Pancreas (tissue), 10 donors: ENCODE measurements around the gene LRFN2. TPM values are rescaled to one million over a fixed set of nuclear protein-coding genes. Genes with fewer than 3 reads are reported as not detected.

ENCODE experiments used
- ATAC-seq, 4 donors: fragments of 200-7000 bp; cut with Tn5 transposase; one replicate each; pipeline versions ENCODE4 v1.8.0 to v1.9.1; 2020; ENCODE audit warnings: mild to moderate bottlenecking in 4 of 4, moderate library complexity in 4 of 4
- DNase-seq, 6 donors: peaks; one replicate each; pipeline ENCODE4 v3.0.0-alpha.2; 2020
- FAIRE-seq: peaks from 2 replicates; lab custom pipeline; 2012; peaks lifted over from hg19 to GRCh38; lab: Jason Lieb, UNC
- H3K27ac ChIP-seq, 4 donors: fragments of 200-600 bp; sonication (generic); 1 replicate in 3 of 4; 2 replicates in 1 of 4; pipeline versions ENCODE4 v1.5.0 to v1.8.0; 2020
- H3K27me3 ChIP-seq, 4 donors: fragments of 200-600 bp; one replicate each; pipeline ENCODE4 v1.8.0; 2021
- H3K36me3 ChIP-seq, 3 donors: fragments of 200-600 bp; sonication (generic) in 1 of 3; one replicate each; pipeline versions ENCODE4 v1.5.0 to v1.8.0; 2020 to 2021
- H3K4me1 ChIP-seq, 3 donors: fragments of 200-600 bp; one replicate each; pipeline ENCODE4 v1.8.0; 2021
- H3K4me3 ChIP-seq, 4 donors: fragments of 200-600 bp; sonication (generic) in 2 of 4; one replicate each; pipeline versions ENCODE4 v1.5.0 to v1.8.0; 2020 to 2021
- H3K9me3 ChIP-seq, 4 donors: fragments of 200-600 bp; one replicate each; pipeline ENCODE4 v1.8.0; 2021
- CTCF ChIP-seq, 4 donors: fragments of 200-600 bp; sonication (generic) in 3 of 4; IDR thresholded peaks; one replicate each; pipeline versions ENCODE4 v1.5.0 to v1.8.0; 2021; ENCODE audit warnings: antibody characterized with exemption in 4 of 4
- WGBS, 2 donors: extraction: QIAGEN DNeasy Blood & Tissue Kit; methylation state at CpG; one replicate each; pipeline ENCODE4 v1.1.7; 2013; 5-methylcytosine and 5-hydroxymethylcytosine counted together
- intact Hi-C, 3 donors: fragments of 100-400 bp; cut with DNase I; formaldehyde crosslinking; loops; one replicate each; pipeline versions ENCODE4 v1.11.1 to v1.14.2; 2022
- polyA plus RNA-seq, 2 donors: library from polyadenylated mRNA; stranded (reverse); fragments of 200-250 nt; gene quantifications; one replicate each; pipeline ENCODE4 v1.2.3, GENCODE V29; 2013
- total RNA-seq, 6 donors: library from RNA; stranded (reverse); fragmentation: NEBNext Ultra II Directional in 4 of 6; extraction: Animal tissue kit (Norgen Biotek cat#: 25700) in 4 of 6; gene quantifications; one replicate each; pipeline versions ENCODE4 v1.2.1 to v1.2.4, GENCODE V29; 2021 to 2023
- donor health status: healthy with polysubstance abuse.
- donor health status: DM: no; HTN: no; CAD: no; lungs with moderate emphysema.
- donor health status: DM: no; HTN: no; CAD: no.
- donor health status: control.
- donor health status: control.
- donor health status: Bipolar disorder and iron deficiency.
- donor health status: DM: yes; HTN: yes; CAD: no.
- donor health status: DM: no; HTN: no; CAD: no.
- donor health status: DM: no; HTN: no; CAD: no.
- donor health status: DM: yes; HTN: yes; CAD: no.

The LRFN2 gene
- total and polyA plus RNA-seq, 8 donors: 0.22 to 1.5 (median 0.54) TPM

- H3K27me3 ChIP-seq: no peaks in the 10 kb centered on the region
- no peaks in the 10 kb centered on the region for H3K4me1 ChIP-seq
- WGBS, 2 donors: 48 to 49% methylated on average over 9 of the region's 9 CpGs
- no peak overlapping the region for H3K4me3 ChIP-seq
- no peaks in the 10 kb centered on the region for H3K36me3 ChIP-seq
- no peak for FAIRE-seq
- TF ChIP-seq CTCF (IDR thresholded peaks at IDR 0.05): no peak
- no peak for ATAC-seq
- no peak for DNase-seq
- no peak overlapping the region for H3K27ac ChIP-seq
- no peaks in the 10 kb centered on the region for H3K9me3 ChIP-seq
- intact Hi-C loops: no loop called here
Observed at GRCh38 chr6:40620574-40621240, 33.5 kb upstream of the LRFN2 start.

GRCh38 chr6:40614671-40615070, 27.5 kb upstream of the LRFN2 start:
- H3K4me3 ChIP-seq: no peak overlapping the region
- H3K9me3 ChIP-seq: no peaks in the 10 kb centered on the region
- no peak for TF ChIP-seq CTCF (IDR thresholded peaks at IDR 0.05)
- intact Hi-C loops: no loop called here
- no peaks in the 10 kb centered on the region for H3K27me3 ChIP-seq
- WGBS, 2 donors: 63 to 68% methylated on average over 6 of the region's 6 CpGs
- H3K4me1 ChIP-seq: no peaks in the 10 kb centered on the region
- no peak for ATAC-seq
- no peak for DNase-seq
- no peaks in the 10 kb centered on the region for H3K36me3 ChIP-seq
- H3K27ac ChIP-seq: no peak overlapping the region
- FAIRE-seq: no peak

GRCh38 chr6:40611912-40612311, 24.7 kb upstream of the LRFN2 start:
- Histone ChIP-seq H3K4me1 (no peaks in the 10 kb centered on the region), H3K9me3 (no peaks in the 10 kb centered on the region), H3K36me3 (no peaks in the 10 kb centered on the region), H3K27ac (no peak overlapping the region), H3K4me3 (no peak overlapping the region), H3K27me3 (no peaks in the 10 kb centered on the region)
- WGBS, 2 donors: 72 to 83% methylated on average over 8 of the region's 8 CpGs
- no peak for FAIRE-seq
- TF ChIP-seq CTCF (IDR thresholded peaks at IDR 0.05): no peak
- intact Hi-C loops: no loop called here
- no peak for ATAC-seq
- DNase-seq: no peak

GRCh38 chr6:40611434-40611833, 24.3 kb upstream of the LRFN2 start:
- WGBS, 2 donors: 77 to 82% methylated on average over 5 of the region's 5 CpGs
- DNase-seq (no peak), ATAC-seq (no peak), FAIRE-seq (no peak)
- Histone ChIP-seq H3K27me3 (no peaks in the 10 kb centered on the region), H3K4me3 (no peak overlapping the region), H3K4me1 (no peaks in the 10 kb centered on the region), H3K27ac (no peak overlapping the region), H3K9me3 (no peaks in the 10 kb centered on the region), H3K36me3 (no peaks in the 10 kb centered on the region)
- intact Hi-C loops: no loop called here
- no peak for TF ChIP-seq CTCF (IDR thresholded peaks at IDR 0.05)

GRCh38 chr6:40610229-40610628, 23.1 kb upstream of the LRFN2 start:
- no peaks in the 10 kb centered on the region for H3K27me3 ChIP-seq
- no peaks in the 10 kb centered on the region for H3K4me1 ChIP-seq
- TF ChIP-seq CTCF (IDR thresholded peaks at IDR 0.05): no peak
- WGBS, 2 donors: 35 to 42% methylated on average over 2 of the region's 2 CpGs
- ATAC-seq: no peak
- intact Hi-C loops: no loop called here
- H3K4me3 ChIP-seq: no peak overlapping the region
- no peak for DNase-seq
- H3K36me3 ChIP-seq: no peaks in the 10 kb centered on the region
- H3K9me3 ChIP-seq: no peaks in the 10 kb centered on the region
- FAIRE-seq: no peak
- H3K27ac ChIP-seq: no peak overlapping the region
